Nephron (organoid): ENCODE data around the gene YWHAG.
A peak's percentile ranks its signal among the peaks of the same experiment; 100 is the strongest.

Experiments used
- H3K27ac Mint-ChIP-seq, 3 experiments: 2 replicates each; pipeline ENCODE4 v1.8.0; 2020; ENCODE audit warnings: mixed read lengths in 3 of 3, mild to moderate bottlenecking in 2 of 3, moderate library complexity in 1 of 3
- H3K27me3 Mint-ChIP-seq: 2 replicates; pipeline ENCODE4 v1.8.0; 2021; ENCODE audit warnings: low read depth, mild to moderate bottlenecking, moderate library complexity, mixed read lengths
- H3K36me3 Mint-ChIP-seq: 2 replicates; pipeline ENCODE4 v1.8.0; 2020; ENCODE audit warnings: low read depth, mixed read lengths
- H3K4me1 Mint-ChIP-seq: 2 replicates; pipeline ENCODE4 v1.8.0; 2020; ENCODE audit warnings: mixed read lengths
- H3K4me3 Mint-ChIP-seq, 3 experiments: 2 replicates each; pipeline ENCODE4 v1.8.0; 2020; ENCODE audit warnings: mild to moderate bottlenecking in 3 of 3, mixed read lengths in 3 of 3, moderate library complexity in 2 of 3
- H3K9me3 Mint-ChIP-seq: 2 replicates; pipeline ENCODE4 v1.8.0; 2020; ENCODE audit warnings: mixed read lengths
- CTCF ChIP-seq, 3 experiments: fragments of 200-600 bp; sonication (generic); IDR thresholded peaks; one replicate each; pipeline ENCODE4 v1.5.0; 2021; ENCODE audit warnings: antibody characterized with exemption in 3 of 3; ENCODE audit not compliant: unreplicated experiment in 3 of 3

The YWHAG gene

GRCh38 chr7:76303202-76304147, 55.3 kb downstream of the YWHAG start:
- Mint-ChIP-seq H3K4me3 (peak overlapping the region; percentile 92 to 97 (median 96)), H3K27ac (peak overlapping the region; percentile 95 to 99 (median 98))

GRCh38 chr7:76302347-76303201, 56.2 kb downstream of the YWHAG start, which contains the start of gene HSPB1:
TSS of gene HSPB1 (plus strand) at chr7:76302673. CDS start at chr7:76302713, 40 bp downstream.
- Mint-ChIP-seq H3K27ac (peak within 1 kb of the TSS; percentile 95 to 99 (median 98)), H3K36me3 (peaks cover 3% of the 10 kb centered on the region), H3K4me1 (peaks cover 28% of the 10 kb centered on the region), H3K9me3 (no peaks in the 10 kb centered on the region), H3K27me3 (no peaks in the 10 kb centered on the region), H3K4me3 (peak within 1 kb of the TSS; percentile 92 to 97 (median 96))
- TF ChIP-seq CTCF (IDR thresholded peaks at IDR 0.05; ENCODE audit: unreplicated experiment in 3 of 3): no peak

More at GRCh38 chr7:76303202-76304147, 55.3 kb downstream of the YWHAG start:
- Mint-ChIP-seq H3K9me3 (no peaks in the 10 kb centered on the region), H3K27me3 (no peaks in the 10 kb centered on the region), H3K36me3 (peaks cover 3% of the 10 kb centered on the region), H3K4me1 (peaks cover 31% of the 10 kb centered on the region)
- no peak for TF ChIP-seq CTCF (IDR thresholded peaks at IDR 0.05; ENCODE audit: unreplicated experiment in 3 of 3)

- Mint-ChIP-seq H3K4me1 (peaks cover 26% of the 10 kb centered on the region), H3K27me3 (peaks cover 4% of the 10 kb centered on the region), H3K4me3 (peak overlapping the region in 2 of 3 experiments; percentile 23 to 51), H3K36me3 (peaks cover 3% of the 10 kb centered on the region), H3K27ac (no peak overlapping the region), H3K9me3 (no peaks in the 10 kb centered on the region)
- TF ChIP-seq CTCF (IDR thresholded peaks at IDR 0.05; ENCODE audit: unreplicated experiment in 3 of 3): no peak
These were observed 57.8 kb downstream of the YWHAG start for GRCh38 chr7:76301000-76301399.

GRCh38 chr7:76300166-76300731, 58.5 kb downstream of the YWHAG start:
- Mint-ChIP-seq H3K27me3 (peaks cover 4% of the 10 kb centered on the region), H3K4me1 (peaks cover 26% of the 10 kb centered on the region), H3K36me3 (peaks cover 3% of the 10 kb centered on the region), H3K4me3 (peak overlapping the region in 2 of 3 experiments; percentile 32 to 60), H3K9me3 (no peaks in the 10 kb centered on the region), H3K27ac (peak overlapping the region in 2 of 3 experiments; percentile 37 to 50)
- no peak for TF ChIP-seq CTCF (IDR thresholded peaks at IDR 0.05; ENCODE audit: unreplicated experiment in 3 of 3)

GRCh38 chr7:76296743-76297740, 61.7 kb downstream of the YWHAG start:
- Mint-ChIP-seq H3K4me1 (peaks cover 33% of the 10 kb centered on the region), H3K27ac (peak overlapping the region; percentile 15 to 71 (median 68)), H3K27me3 (peaks cover 4% of the 10 kb centered on the region), H3K9me3 (no peaks in the 10 kb centered on the region), H3K4me3 (peak overlapping the region in 1 of 3 experiments; percentile 50), H3K36me3 (no peaks in the 10 kb centered on the region)
- no peak for TF ChIP-seq CTCF (IDR thresholded peaks at IDR 0.05; ENCODE audit: unreplicated experiment in 3 of 3)
